Measurements from ENCODE around the gene EPHB1.

The EPHB1 gene

DNA sequence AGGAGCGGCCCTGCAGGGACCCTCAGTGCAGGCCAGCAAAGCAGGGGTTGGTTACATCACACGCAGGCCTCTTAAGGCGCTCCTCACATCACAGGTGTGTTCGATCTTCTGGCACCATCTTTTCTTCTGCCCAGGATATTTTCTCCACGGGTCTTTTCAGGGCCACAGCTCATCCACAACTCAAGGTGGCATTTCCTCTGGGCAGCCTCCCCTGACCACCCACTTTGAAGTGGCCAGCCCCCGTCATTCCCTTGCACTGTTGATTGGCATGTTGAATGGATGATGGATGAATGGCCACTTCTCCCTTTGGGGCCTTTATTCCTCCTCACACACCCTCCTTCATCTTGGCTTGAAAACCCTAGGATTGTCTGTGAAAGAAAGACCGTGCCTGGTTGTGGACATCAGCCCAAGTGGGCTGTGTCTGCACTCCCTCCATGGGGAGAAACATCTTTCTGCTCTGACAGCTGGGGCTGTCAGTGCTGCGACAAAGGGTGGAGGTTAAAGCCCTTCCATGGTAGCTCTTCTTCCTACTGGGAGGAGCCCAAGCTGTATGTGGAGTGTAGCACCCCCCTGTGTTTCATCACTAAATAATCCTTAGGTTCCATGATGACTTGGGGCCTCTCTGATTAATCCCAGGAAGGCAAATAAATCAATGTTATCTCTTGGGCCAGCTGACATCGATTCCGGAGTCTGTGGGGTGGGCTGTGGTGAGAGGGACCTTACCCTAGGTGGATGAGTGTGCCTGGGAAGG is 102.5 kb downstream of the EPHB1 start:
- Histone ChIP-seq H3K36me3 (no peaks in the 10 kb centered on the region), H3K27me3 (no peaks in the 10 kb centered on the region), H3K4me3 (ENCODE audit: low read depth, low read length) (no peak overlapping the region), H3K4me1 (peaks cover 10% of the 10 kb centered on the region; the same call in 1 of the 2 replicates), H3K9me3 (no peaks in the 10 kb centered on the region)
- TF ChIP-seq CTCF (IDR thresholded peaks at IDR 0.05; ENCODE audit: low read depth, low read length): peak; percentile 8; the same call in 1 of the 2 replicates
- DNase-seq: no peak

- DNase-seq: peak; percentile 56
- TF ChIP-seq CTCF (IDR thresholded peaks at IDR 0.05; ENCODE audit: low read depth, low read length): no peak
- H3K27me3 ChIP-seq: no peaks in the 10 kb centered on the region
- no peaks in the 10 kb centered on the region for H3K36me3 ChIP-seq
- H3K4me3 ChIP-seq (ENCODE audit: low read depth, low read length): no peak overlapping the region
- no peaks in the 10 kb centered on the region for H3K9me3 ChIP-seq
- peaks cover 12% of the 10 kb centered on the region for H3K4me1 ChIP-seq
Observed at GRCh38 chr3:134898181-134898754, 103.2 kb downstream of the EPHB1 start.

DNA sequence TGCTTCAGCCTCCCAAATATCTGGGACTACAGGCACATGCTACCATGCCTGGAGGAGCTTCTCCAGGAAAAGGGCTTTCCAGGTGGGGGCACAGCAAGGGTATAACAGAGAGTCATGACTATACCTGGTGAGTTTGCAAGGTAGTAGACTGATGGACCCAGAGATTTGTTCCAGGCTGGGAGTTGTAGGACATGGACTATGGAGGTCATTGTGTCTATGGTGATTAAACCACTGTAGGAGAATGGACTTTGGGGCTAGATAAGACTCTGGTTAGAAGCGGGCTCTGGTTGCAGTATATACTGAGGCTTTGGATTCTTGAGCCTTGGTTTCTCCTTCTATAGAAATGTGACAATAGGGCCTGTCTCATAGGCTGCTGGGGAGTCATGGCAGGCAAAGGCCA is 104.7 kb downstream of the EPHB1 start:
- Histone ChIP-seq H3K9me3 (no peaks in the 10 kb centered on the region), H3K27me3 (no peaks in the 10 kb centered on the region), H3K4me3 (ENCODE audit: low read depth, low read length) (no peak overlapping the region), H3K4me1 (peaks cover 21% of the 10 kb centered on the region), H3K36me3 (no peaks in the 10 kb centered on the region)
- no peak for DNase-seq
- TF ChIP-seq CTCF (IDR thresholded peaks at IDR 0.05; ENCODE audit: low read depth, low read length): no peak

DNA sequence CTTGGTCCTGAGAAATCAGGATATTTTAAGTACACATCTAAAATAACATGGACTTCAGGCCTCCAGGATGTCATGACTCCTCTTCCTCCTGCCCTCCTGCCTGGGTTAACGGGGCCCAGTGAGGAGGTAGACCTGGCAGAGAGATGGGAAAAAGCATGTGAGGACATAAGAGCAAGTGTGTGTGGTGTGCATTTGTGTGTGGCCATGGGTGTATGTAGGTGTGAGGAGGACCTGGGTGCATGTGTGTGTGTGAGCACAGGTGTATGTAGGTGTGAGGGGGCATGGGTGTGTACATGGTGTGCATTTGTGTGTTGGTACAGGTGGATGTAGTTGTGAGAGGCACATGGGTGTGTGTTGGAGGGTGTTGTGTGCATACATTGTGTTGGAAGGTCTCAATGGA is 105.4 kb downstream of the EPHB1 start:
- Histone ChIP-seq H3K36me3 (no peaks in the 10 kb centered on the region), H3K4me3 (ENCODE audit: low read depth, low read length) (no peak overlapping the region), H3K4me1 (peaks cover 21% of the 10 kb centered on the region), H3K27me3 (no peaks in the 10 kb centered on the region), H3K9me3 (no peaks in the 10 kb centered on the region)
- TF ChIP-seq CTCF (IDR thresholded peaks at IDR 0.05; ENCODE audit: low read depth, low read length): no peak
- no peak for DNase-seq

DNA sequence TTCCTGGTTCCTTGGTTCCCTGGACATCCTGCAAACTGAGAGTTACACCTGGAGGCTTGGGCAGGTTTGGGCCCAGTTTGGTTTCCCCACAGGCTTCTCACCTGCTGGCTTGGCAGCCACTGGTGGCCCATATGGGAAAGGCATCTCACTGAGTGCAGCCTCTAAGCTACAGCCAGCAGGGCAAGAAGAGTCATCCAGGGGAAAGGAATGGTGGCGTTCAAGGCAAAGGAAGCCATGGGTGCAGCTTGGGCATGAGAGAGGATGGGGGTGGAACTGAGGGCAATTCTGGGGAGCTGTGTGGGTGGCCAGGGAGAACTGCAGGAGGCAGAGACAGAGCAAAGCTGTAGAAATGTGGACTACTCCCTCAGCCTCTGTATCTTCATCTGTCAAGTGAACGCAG is 106.4 kb downstream of the EPHB1 start:
- Histone ChIP-seq H3K4me3 (ENCODE audit: low read depth, low read length) (no peak overlapping the region), H3K4me1 (peaks cover 21% of the 10 kb centered on the region), H3K27me3 (no peaks in the 10 kb centered on the region), H3K9me3 (no peaks in the 10 kb centered on the region), H3K36me3 (no peaks in the 10 kb centered on the region)
- no peak for DNase-seq
- TF ChIP-seq CTCF (IDR thresholded peaks at IDR 0.05; ENCODE audit: low read depth, low read length): no peak

DNA sequence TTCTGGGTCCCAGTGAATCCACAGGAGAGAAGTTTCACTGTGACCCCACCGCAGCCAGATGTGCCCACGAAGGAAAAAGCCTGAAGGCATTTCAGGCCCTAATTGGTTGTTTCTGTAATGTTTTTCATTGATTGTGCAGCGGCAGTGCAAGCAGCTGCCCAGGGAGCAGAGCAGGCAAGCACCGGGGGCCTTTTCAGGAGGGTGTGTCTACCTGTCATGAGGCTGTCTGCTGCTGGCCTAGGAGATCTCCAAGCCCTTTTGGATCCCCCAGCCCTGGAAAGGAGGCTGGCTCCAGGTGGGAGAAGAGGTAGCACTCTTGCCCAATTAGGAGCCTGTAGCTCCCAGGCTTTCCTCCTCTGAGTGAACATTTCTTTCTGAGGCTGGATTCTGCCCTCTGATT is 108.8 kb downstream of the EPHB1 start:
- Histone ChIP-seq H3K36me3 (no peaks in the 10 kb centered on the region), H3K4me3 (ENCODE audit: low read depth, low read length) (no peak overlapping the region), H3K27me3 (no peaks in the 10 kb centered on the region), H3K4me1 (peaks cover 14% of the 10 kb centered on the region), H3K9me3 (no peaks in the 10 kb centered on the region)
- peak; percentile 35 for DNase-seq
- no peak for TF ChIP-seq CTCF (IDR thresholded peaks at IDR 0.05; ENCODE audit: low read depth, low read length)
